ENCODE data around the gene PCSK4.

PCSK4 gene

DNA sequence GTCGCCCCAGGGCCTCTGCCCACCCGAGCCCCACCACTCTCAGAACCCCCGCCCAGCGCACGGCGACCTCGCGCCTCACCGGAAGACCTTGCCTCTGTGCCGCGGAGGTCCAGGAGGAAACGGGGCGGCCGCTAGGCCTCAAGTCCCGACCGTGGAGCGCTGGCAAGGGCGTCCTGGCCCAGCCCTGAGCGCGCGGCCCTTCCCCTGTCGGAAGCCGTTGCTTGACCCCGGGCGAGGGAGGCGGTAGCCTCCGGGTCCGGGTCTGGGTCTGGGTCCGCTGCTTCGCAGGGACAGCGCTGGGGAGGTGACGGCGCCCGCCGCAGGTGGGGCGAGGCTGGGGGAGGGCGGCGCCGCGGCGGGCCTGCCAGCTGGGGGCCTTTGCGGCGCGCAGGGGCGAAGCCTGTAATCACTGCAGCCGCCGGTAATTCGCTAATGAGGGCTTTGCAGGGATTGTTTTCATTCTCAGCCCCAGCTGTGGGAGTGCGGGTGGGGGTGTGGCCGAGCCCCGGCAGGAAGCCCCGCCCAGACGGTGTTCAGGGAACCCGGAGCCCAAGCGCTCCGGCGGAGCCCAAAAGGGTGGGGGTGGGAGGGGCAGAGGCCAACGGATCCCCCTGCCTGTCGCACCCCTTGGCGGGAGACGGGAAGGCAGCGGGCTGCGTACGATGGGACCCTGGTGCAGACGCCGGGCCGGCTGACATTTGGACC, 19.7 kb downstream of the PCSK4 start:
- peak overlapping the region; percentile 86 for H3K27ac ChIP-seq
- TF ChIP-seq, protein P1, sequence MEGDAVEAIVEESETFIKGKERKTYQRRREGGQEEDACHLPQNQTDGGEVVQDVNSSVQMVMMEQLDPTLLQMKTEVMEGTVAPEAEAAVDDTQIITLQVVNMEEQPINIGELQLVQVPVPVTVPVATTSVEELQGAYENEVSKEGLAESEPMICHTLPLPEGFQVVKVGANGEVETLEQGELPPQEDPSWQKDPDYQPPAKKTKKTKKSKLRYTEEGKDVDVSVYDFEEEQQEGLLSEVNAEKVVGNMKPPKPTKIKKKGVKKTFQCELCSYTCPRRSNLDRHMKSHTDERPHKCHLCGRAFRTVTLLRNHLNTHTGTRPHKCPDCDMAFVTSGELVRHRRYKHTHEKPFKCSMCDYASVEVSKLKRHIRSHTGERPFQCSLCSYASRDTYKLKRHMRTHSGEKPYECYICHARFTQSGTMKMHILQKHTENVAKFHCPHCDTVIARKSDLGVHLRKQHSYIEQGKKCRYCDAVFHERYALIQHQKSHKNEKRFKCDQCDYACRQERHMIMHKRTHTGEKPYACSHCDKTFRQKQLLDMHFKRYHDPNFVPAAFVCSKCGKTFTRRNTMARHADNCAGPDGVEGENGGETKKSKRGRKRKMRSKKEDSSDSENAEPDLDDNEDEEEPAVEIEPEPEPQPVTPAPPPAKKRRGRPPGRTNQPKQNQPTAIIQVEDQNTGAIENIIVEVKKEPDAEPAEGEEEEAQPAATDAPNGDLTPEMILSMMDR (IDR thresholded peaks at IDR 0.05) = no peak
- TF ChIP-seq ZFX (IDR thresholded peaks at IDR 0.05; ENCODE audit: borderline replicate concordance) = no peak

- H3K27ac ChIP-seq = peak overlapping the region; percentile 86
- TF ChIP-seq, protein P1 (IDR thresholded peaks at IDR 0.05) = no peak
- TF ChIP-seq ZFX (IDR thresholded peaks at IDR 0.05; ENCODE audit: borderline replicate concordance) = no peak
Observed at GRCh38 chr19:1470055-1470304, 20.2 kb downstream of the PCSK4 start.

- H3K27ac ChIP-seq = peak overlapping the region; percentile 86
- TF ChIP-seq, protein P1 (IDR thresholded peaks at IDR 0.05) = peak; percentile 36
- no peak for TF ChIP-seq ZFX (IDR thresholded peaks at IDR 0.05; ENCODE audit: borderline replicate concordance)
Observed at GRCh38 chr19:1469255-1470054, 20.7 kb downstream of the PCSK4 start.

- no peak for TF ChIP-seq ZFX (IDR thresholded peaks at IDR 0.05; ENCODE audit: borderline replicate concordance)
- TF ChIP-seq, protein P1 (IDR thresholded peaks at IDR 0.05) = peak; percentile 51
- peak overlapping the region; percentile 86 for H3K27ac ChIP-seq
Observed at GRCh38 chr19:1468821-1469254, 21.3 kb downstream of the PCSK4 start.

GRCh38 chr19:1468274-1468820, 21.8 kb downstream of the PCSK4 start:
- TF ChIP-seq ZFX (IDR thresholded peaks at IDR 0.05; ENCODE audit: borderline replicate concordance) = no peak
- H3K27ac ChIP-seq = peak overlapping the region; percentile 86; the same call in 1 of the 2 replicates

DNA sequence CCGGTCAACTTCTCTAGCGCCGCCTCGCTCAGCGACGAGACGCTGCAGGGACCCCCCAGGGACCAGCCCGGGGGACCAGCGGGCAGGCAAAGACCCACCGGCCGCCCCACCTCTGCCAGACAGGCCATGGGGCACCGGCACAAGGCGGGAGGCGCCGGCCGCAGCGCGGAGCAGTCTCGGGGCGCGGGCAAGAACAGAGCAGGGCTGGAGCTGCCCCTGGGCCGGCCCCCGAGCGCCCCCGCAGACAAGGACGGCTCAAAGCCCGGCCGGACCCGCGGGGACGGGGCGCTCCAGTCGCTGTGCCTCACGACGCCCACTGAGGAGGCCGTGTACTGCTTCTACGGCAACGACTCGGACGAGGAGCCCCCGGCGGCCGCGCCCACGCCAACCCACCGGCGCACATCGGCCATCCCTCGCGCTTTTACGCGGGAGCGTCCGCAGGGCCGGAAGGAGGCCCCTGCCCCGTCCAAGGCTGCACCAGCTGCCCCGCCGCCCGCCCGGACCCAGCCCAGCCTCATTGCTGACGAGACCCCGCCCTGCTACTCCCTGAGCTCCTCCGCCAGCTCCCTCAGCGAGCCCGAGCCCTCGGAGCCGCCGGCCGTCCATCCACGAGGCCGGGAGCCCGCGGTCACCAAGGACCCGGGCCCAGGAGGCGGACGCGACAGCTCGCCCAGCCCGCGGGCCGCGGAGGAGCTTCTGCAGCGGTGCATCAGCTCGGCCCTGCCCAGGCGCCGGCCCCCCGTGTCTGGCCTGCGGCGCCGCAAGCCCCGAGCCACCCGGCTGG, 22.5 kb downstream of the PCSK4 start:
- no peak for TF ChIP-seq ZFX (IDR thresholded peaks at IDR 0.05; ENCODE audit: borderline replicate concordance)
- TF ChIP-seq, protein P1 (IDR thresholded peaks at IDR 0.05) = no peak
- H3K27ac ChIP-seq = no peak overlapping the region

DNA sequence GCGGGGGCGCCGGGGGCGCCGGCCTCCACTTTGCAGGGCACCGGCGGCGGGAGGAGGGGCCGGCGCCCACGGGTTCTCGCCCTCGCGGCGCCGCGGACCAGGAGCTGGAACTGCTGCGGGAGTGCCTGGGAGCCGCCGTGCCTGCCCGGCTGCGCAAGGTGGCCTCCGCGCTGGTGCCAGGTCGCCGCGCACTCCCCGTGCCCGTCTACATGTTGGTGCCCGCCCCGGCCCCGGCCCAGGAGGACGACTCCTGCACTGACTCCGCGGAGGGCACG, 23.0 kb downstream of the PCSK4 start:
- no peak overlapping the region for H3K27ac ChIP-seq
- TF ChIP-seq, protein P1 (IDR thresholded peaks at IDR 0.05) = no peak
- no peak for TF ChIP-seq ZFX (IDR thresholded peaks at IDR 0.05; ENCODE audit: borderline replicate concordance)

All from 22Rv1 (cell line).